ENCODE data around the gene VWA5A. TPM values are rescaled to one million over a fixed set of nuclear protein-coding genes. Genes with fewer than 3 reads are reported as not detected.

The VWA5A gene, protein sequence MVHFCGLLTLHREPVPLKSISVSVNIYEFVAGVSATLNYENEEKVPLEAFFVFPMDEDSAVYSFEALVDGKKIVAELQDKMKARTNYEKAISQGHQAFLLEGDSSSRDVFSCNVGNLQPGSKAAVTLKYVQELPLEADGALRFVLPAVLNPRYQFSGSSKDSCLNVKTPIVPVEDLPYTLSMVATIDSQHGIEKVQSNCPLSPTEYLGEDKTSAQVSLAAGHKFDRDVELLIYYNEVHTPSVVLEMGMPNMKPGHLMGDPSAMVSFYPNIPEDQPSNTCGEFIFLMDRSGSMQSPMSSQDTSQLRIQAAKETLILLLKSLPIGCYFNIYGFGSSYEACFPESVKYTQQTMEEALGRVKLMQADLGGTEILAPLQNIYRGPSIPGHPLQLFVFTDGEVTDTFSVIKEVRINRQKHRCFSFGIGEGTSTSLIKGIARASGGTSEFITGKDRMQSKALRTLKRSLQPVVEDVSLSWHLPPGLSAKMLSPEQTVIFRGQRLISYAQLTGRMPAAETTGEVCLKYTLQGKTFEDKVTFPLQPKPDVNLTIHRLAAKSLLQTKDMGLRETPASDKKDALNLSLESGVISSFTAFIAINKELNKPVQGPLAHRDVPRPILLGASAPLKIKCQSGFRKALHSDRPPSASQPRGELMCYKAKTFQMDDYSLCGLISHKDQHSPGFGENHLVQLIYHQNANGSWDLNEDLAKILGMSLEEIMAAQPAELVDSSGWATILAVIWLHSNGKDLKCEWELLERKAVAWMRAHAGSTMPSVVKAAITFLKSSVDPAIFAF
- total RNA-seq: 10 to 100 TPM; 11.4 to 15.4 (median 11.8) TPM
- 1 to 10 TPM; 6.7 to 8.2 (median 6.7) TPM for polyA plus RNA-seq
- long read RNA-seq, donor 1: 0 reads
- long read RNA-seq, donor 2: 0 reads

DNA sequence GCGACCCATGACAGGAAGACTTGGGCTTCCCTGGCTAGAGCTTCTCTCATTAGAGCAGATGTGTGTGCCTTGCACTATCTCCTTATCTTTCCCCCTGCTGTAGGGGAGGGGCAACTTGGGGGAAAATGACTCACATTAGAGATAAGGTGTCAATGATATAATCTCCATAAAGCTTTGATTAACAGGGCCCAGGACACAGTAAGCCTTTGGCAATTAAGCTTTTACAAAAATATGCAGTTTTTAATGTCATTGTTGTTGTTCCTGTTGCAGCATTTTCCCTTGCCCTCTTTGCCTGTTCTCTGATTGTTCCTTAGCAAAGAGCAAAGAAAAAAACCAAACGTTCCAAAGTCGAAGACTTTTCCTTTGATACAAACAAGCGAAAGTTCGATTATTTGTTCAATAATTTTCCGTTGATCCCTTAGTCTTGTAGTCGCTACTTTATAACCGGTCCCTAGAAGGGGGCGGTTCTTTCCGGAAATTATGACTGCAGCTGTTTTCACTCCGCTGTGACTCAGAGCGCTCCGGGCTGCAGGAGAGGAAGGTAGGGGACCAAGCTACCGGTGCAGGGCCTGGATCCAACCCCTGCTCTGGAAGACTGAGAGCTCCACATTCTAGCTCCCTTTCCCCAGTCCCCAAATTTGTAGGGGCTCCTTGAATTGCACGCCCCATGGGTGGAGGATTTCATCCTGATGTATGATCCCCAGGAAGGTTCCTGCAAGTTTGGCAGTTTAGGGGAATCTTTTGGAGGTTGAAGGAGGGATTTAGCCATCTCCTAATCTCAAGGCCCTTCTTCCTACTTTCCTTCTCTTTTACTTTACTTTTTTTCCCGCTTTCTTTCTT, at the start of gene VWA5A:
VWA5A (plus strand) TSS at position 509 of the 840 bp plus-strand sequence. CDS start 2,062 bp downstream, outside the sequence.
- no peaks in the 10 kb centered on the region for H3K9me3 ChIP-seq
- H3K36me3 ChIP-seq: peaks cover 0 to 29% (median 15%) of the 10 kb centered on the region in 6 donors
- peaks cover 5 to 26% (median 23%) of the 10 kb centered on the region in 6 donors for H3K4me1 ChIP-seq
- intact Hi-C loops (cut with DNase I; ENCODE audit: low total_unique reads): no loop called here
- no peaks in the 10 kb centered on the region for H3K27me3 ChIP-seq (replicated peaks in 1 of 7)
- peak within 1 kb of the TSS in 7 of 8 donors; percentile 32 to 72 (median 62) for H3K27ac ChIP-seq
- peak within 1 kb of the TSS; percentile 54 to 86 (median 64) for H3K4me3 ChIP-seq
- DNase-seq: peak; percentile 87
- 4 to 5% (median 4%) methylated on average over 16 of the region's 16 CpGs for WGBS, 5 donors
- TF ChIP-seq CTCF (IDR thresholded peaks at IDR 0.05 in 8 of 11, conservative IDR thresholded peaks at IDR 0.05 in 3 of 11) (no peak), POLR2A (IDR thresholded peaks at IDR 0.05) (peak in 2 of 3 donors; percentile 47 to 57), POLR2AphosphoS5 (IDR thresholded peaks at IDR 0.05) (peak in 2 of 3 donors; percentile 82 to 92)

GRCh38 chr11:124068601-124069110, 46.6 kb upstream of the VWA5A start:
- no peak for TF ChIP-seq POLR2A (IDR thresholded peaks at IDR 0.05)
- no peak for TF ChIP-seq POLR2AphosphoS5 (IDR thresholded peaks at IDR 0.05)
- TF ChIP-seq CTCF (IDR thresholded peaks at IDR 0.05 in 8 of 11, conservative IDR thresholded peaks at IDR 0.05 in 3 of 11): no peak
- H3K27me3 ChIP-seq (replicated peaks in 1 of 7): peaks cover 0 to 40% (median 0%) of the 10 kb centered on the region in 7 donors
- no peak for DNase-seq
- no peaks in the 10 kb centered on the region for H3K9me3 ChIP-seq
- no peak overlapping the region for H3K27ac ChIP-seq
- intact Hi-C loops (cut with DNase I; ENCODE audit: low total_unique reads): no loop called here
- WGBS, 5 donors: 51 to 70% (median 57%) methylated on average over 4 of the region's 4 CpGs
- no peaks in the 10 kb centered on the region for H3K36me3 ChIP-seq
- peaks cover 0 to 30% (median 20%) of the 10 kb centered on the region in 6 donors for H3K4me1 ChIP-seq
- no peak overlapping the region for H3K4me3 ChIP-seq

DNA sequence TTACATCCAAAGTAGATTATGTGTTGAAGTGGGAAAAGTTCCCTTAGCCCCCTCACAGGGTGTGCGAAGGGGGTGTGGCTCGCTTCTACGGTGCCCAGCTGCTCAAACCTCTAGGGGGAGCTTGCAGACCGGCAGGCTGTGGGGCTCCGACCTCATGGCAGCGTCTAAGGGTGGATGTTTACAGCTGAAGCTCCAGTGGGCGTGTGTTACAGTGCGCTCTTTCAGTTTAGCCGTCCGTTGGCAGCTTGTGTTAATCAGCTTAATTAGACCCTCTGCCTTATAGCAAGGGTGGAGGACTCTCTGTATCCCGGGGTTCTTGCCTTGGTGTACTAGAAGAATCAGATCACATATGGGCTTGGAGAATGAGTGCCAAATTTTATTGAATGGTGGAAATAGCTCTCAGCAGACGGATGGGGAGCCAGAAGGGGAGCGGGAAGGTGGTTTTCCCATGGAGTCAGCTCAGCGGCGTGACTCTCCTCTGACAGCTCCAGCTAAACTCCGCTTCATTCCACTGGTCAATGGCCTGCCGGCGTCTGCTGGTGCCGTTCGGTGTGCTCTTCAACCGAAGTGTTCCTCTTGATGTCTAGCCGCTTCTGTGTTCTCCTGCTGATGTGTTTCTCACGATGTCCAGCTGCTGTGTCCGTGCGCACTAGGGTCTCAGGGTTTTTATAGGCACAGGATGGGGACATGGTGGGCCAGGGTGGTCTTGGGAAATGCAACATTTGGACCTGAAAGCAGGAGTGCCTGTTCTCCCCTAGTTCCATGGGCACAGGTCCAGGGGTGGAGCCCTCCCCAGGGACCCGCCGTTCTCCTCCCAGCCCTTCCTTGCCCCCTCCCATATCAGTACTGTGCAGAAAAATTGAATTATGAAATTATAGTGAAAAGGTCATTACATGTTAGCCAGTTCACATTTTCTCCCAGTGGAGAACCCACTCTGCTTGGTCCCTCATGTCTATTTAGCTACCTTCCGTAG, 45.5 kb upstream of the VWA5A start:
- Histone ChIP-seq H3K27ac (no peak overlapping the region), H3K27me3 (replicated peaks in 1 of 7) (peaks cover 0 to 34% (median 0%) of the 10 kb centered on the region in 7 donors), H3K4me3 (peak overlapping the region in 3 of 8 donors; percentile 9 to 54 (median 22)), H3K36me3 (no peaks in the 10 kb centered on the region), H3K4me1 (peaks cover 0 to 30% (median 20%) of the 10 kb centered on the region in 6 donors), H3K9me3 (no peaks in the 10 kb centered on the region)
- WGBS, 5 donors: 42 to 53% (median 48%) methylated on average over 28 of the region's 28 CpGs
- intact Hi-C loops (cut with DNase I; ENCODE audit: low total_unique reads): no loop called here
- TF ChIP-seq POLR2AphosphoS5 (IDR thresholded peaks at IDR 0.05) (peak in 1 of 3 donors; percentile 8), CTCF (IDR thresholded peaks at IDR 0.05 in 8 of 11, conservative IDR thresholded peaks at IDR 0.05 in 3 of 11) (peak in 10 of 11 experiments; percentile 21 to 69 (median 54)), POLR2A (IDR thresholded peaks at IDR 0.05) (no peak)
- peak; percentile 87 for DNase-seq
